Right lobe of liver (tissue), 4 donors: Measurements from ENCODE around the gene THAP4.

Source experiments
- POLR2A ChIP-seq: fragments of 450-650 bp; IDR thresholded peaks from one replicate; pipeline ENCODE4 v1.6.1; 2017; ENCODE audit warnings: antibody characterized with exemption, mild to moderate bottlenecking
- TF ChIP-seq, protein P1 (sequence below), 4 donors: fragments of 200-600 bp in 3 of 4; fragments of 450-650 bp in 1 of 4; IDR thresholded peaks; one replicate each; pipeline versions ENCODE4 v1.5.1 to v1.8.0; 2016 to 2022; ENCODE audit warnings: antibody characterized with exemption in 4 of 4, mild to moderate bottlenecking in 2 of 4
- donor health status: DM: no; HTN: no; CAD: no.
- donor health status: DM: no; HTN: no; CAD: no.
- donor health status: DM: no; HTN: yes; CAD: no.

DNA sequence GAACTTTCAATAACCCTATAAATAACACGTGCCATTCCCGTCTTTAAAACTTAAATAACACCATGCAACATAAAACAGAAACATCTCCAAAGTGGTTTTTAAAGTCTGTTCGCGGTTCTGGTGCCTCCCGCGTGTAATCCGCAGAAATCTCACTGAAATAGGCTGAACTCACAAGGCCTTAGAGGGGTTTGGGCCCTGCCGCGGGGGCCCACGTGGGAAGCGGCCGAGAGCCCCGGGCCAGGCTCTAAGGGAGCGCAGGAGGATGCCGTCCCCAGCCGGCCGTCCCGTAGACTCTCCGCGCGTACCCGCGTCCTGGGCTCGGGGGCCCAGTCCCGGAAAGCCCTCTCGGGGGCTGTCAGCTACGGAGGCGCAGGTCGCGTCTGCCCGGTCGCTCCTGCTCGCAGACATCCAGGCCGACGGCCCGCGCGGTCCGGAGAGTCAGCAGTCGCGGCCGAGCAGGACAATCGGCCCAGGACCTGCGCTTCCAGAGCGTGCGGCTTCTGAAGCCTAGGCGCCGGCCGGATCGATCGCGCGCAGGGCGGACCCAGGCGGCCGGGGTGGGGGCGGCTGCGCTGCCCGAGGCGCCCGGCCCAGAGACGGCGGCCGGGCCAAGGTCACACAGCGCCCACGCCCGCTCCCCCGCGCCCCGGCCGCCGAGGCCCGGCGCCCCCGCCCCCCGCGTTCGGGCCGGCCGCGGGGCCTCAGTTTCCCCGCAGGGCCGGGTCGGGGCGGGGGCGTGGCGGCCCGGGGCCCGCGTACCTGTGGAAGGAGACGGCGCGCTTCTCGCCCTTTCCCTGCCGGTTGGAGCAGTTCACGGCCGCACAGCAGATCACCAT lies 558 bp downstream of the THAP4 start:
- TF ChIP-seq, protein P1, sequence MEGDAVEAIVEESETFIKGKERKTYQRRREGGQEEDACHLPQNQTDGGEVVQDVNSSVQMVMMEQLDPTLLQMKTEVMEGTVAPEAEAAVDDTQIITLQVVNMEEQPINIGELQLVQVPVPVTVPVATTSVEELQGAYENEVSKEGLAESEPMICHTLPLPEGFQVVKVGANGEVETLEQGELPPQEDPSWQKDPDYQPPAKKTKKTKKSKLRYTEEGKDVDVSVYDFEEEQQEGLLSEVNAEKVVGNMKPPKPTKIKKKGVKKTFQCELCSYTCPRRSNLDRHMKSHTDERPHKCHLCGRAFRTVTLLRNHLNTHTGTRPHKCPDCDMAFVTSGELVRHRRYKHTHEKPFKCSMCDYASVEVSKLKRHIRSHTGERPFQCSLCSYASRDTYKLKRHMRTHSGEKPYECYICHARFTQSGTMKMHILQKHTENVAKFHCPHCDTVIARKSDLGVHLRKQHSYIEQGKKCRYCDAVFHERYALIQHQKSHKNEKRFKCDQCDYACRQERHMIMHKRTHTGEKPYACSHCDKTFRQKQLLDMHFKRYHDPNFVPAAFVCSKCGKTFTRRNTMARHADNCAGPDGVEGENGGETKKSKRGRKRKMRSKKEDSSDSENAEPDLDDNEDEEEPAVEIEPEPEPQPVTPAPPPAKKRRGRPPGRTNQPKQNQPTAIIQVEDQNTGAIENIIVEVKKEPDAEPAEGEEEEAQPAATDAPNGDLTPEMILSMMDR (IDR thresholded peaks at IDR 0.05), result no peak
- TF ChIP-seq POLR2A, result no peak
